Neural progenitor cell (in vitro differentiated cells): ENCODE measurements around the gene CACYBP. TPM values are rescaled to one million over a fixed set of nuclear protein-coding genes. Genes with fewer than 3 reads are reported as not detected.

ENCODE experiments used
- DNase-seq: peaks from one replicate; pipeline ENCODE4 v3.0.0-alpha.2; 2016; ENCODE audit warnings: low spot score
- H2AFZ ChIP-seq: fragments of 200-600 bp; sonication (generic); replicated peaks from 2 replicates; pipeline ENCODE4 v1.6.1; 2016; ENCODE audit warnings: antibody characterized with exemption
- H3F3A ChIP-seq: fragments of 200-600 bp; sonication (generic); 2 replicates; pipeline ENCODE4 v1.6.1; 2016; ENCODE audit warnings: antibody characterized with exemption, low read depth
- H3K27ac ChIP-seq: fragments of 200-600 bp; sonication (generic); 2 replicates; pipeline ENCODE4 v1.5.1; 2016; ENCODE audit warnings: mild to moderate bottlenecking
- H3K27me3 ChIP-seq: fragments of 200-600 bp; sonication (generic); 2 replicates; pipeline ENCODE4 v1.6.1; 2016; ENCODE audit warnings: mild to moderate bottlenecking, moderate library complexity
- H3K36me3 ChIP-seq: fragments of 200-600 bp; sonication (generic); 2 replicates; pipeline ENCODE4 v1.5.1; 2016
- H3K4me1 ChIP-seq: fragments of 200-600 bp; sonication (generic); 2 replicates; pipeline ENCODE4 v1.6.1; 2016; ENCODE audit warnings: mixed run types
- H3K4me2 ChIP-seq: fragments of 200-600 bp; sonication (generic); 2 replicates; pipeline ENCODE4 v1.6.1; 2016
- H3K4me3 ChIP-seq: fragments of 200-600 bp; sonication (generic); 2 replicates; pipeline ENCODE4 v1.5.1; 2016
- H3K79me2 ChIP-seq: fragments of 200-600 bp; sonication (generic); 2 replicates; pipeline ENCODE4 v1.6.1; 2016; ENCODE audit warnings: low read depth
- H3K9ac ChIP-seq: fragments of 200-600 bp; sonication (generic); 2 replicates; pipeline ENCODE4 v1.6.1; 2016
- H3K9me3 ChIP-seq: fragments of 200-600 bp; sonication (generic); 2 replicates; pipeline ENCODE4 v1.5.1; 2016; ENCODE audit warnings: low read depth
- H4K20me1 ChIP-seq: fragments of 200-600 bp; sonication (generic); 2 replicates; pipeline ENCODE4 v1.6.1; 2016; ENCODE audit warnings: low read depth
- H3K27ac Mint-ChIP-seq: 3 replicates; pipeline ENCODE4 v1.8.0; 2021; ENCODE audit warnings: mixed read lengths
- H3K27me3 Mint-ChIP-seq: 2 replicates; pipeline ENCODE4 v1.8.0; 2022; ENCODE audit warnings: low read depth, mild to moderate bottlenecking, inconsistent platforms, moderate library complexity, mixed read lengths; ENCODE audit not compliant: insufficient read depth
- H3K36me3 Mint-ChIP-seq: 3 replicates; pipeline ENCODE4 v1.8.0; 2021; ENCODE audit warnings: mixed read lengths
- H3K4me1 Mint-ChIP-seq: 3 replicates; pipeline ENCODE4 v1.8.0; 2021; ENCODE audit warnings: mixed read lengths
- H3K4me3 Mint-ChIP-seq: 3 replicates; pipeline ENCODE4 v1.8.0; 2021; ENCODE audit warnings: mild to moderate bottlenecking, moderate library complexity, mixed read lengths
- H3K9me3 Mint-ChIP-seq: 3 replicates; pipeline ENCODE4 v1.8.0; 2020; ENCODE audit warnings: mixed read lengths
- EZH2 ChIP-seq: fragments of 200-600 bp; sonication (generic); IDR thresholded peaks from 2 replicates; pipeline ENCODE4 v1.6.1; 2017; ENCODE audit warnings: antibody characterized with exemption, mild to moderate bottlenecking, moderate library complexity
- EZH2phosphoT487 ChIP-seq: fragments of 200-600 bp; sonication (generic); IDR thresholded peaks from 2 replicates; pipeline ENCODE4 v1.6.1; 2017; ENCODE audit warnings: antibody characterized with exemption
- total RNA-seq: library from RNA; depleted of rRNA; stranded (reverse); fragments of >200 nt; gene quantifications from 2 replicates; pipeline ENCODE4 v1.2.3, GENCODE V29; 2015; ENCODE audit warnings: low replicate concordance
- TF ChIP-seq, protein P1 (sequence below): fragments of 200-600 bp; sonication (generic); IDR thresholded peaks from 2 replicates; pipeline ENCODE4 v1.5.1; 2017; ENCODE audit warnings: antibody characterized with exemption, mild to moderate bottlenecking

CACYBP gene
- total RNA-seq, 1 donor from 2014 or later, result 166 TPM

DNA sequence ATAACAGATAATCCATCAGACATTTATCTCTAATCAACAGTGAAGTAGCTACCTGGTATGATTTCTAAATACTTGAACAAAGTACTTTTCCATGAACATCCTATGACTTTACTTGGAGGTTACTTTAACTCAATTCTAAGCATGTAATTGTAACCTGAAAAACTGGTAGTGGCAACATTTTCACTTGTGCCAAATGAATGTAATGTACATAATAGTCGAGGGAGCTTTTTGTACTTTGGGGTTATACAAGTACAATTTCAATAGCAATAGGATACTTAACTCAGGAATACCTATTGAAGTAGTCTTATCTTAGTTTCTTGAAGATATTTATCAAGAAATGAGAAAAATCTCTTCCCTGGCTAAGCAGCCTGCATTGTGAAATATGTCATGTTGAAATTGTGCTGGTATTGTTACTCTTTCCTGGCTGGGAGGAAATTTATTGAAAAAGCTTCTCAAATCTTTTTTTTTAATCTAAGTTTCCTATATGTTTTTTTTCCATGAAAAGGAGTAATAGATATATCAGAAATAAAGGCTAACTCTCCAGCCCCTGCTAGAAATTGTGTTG is 33.7 kb upstream of the CACYBP start:
- Mint-ChIP-seq H3K27ac (no peak overlapping the region), H3K27me3 (no peaks in the 10 kb centered on the region), H3K9me3 (no peaks in the 10 kb centered on the region), H3K4me3 (no peak overlapping the region), H3K4me1 (peaks cover 23% of the 10 kb centered on the region), H3K36me3 (no peaks in the 10 kb centered on the region)
- H3K27ac ChIP-seq, result no peak overlapping the region
- H3K4me2 ChIP-seq, result no peak overlapping the region
- H3K27me3 ChIP-seq, result no peaks in the 10 kb centered on the region
- H3K4me3 ChIP-seq, result no peak overlapping the region
- no peak overlapping the region for H3K9ac ChIP-seq
- TF ChIP-seq, protein P1, sequence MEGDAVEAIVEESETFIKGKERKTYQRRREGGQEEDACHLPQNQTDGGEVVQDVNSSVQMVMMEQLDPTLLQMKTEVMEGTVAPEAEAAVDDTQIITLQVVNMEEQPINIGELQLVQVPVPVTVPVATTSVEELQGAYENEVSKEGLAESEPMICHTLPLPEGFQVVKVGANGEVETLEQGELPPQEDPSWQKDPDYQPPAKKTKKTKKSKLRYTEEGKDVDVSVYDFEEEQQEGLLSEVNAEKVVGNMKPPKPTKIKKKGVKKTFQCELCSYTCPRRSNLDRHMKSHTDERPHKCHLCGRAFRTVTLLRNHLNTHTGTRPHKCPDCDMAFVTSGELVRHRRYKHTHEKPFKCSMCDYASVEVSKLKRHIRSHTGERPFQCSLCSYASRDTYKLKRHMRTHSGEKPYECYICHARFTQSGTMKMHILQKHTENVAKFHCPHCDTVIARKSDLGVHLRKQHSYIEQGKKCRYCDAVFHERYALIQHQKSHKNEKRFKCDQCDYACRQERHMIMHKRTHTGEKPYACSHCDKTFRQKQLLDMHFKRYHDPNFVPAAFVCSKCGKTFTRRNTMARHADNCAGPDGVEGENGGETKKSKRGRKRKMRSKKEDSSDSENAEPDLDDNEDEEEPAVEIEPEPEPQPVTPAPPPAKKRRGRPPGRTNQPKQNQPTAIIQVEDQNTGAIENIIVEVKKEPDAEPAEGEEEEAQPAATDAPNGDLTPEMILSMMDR, result no peak
- TF ChIP-seq EZH2 (no peak), EZH2phosphoT487 (no peak)
- H2AFZ ChIP-seq, result no peak overlapping the region
- no peaks in the 10 kb centered on the region for H4K20me1 ChIP-seq
- no peak for DNase-seq
- H3F3A ChIP-seq, result no peaks in the 10 kb centered on the region
- H3K9me3 ChIP-seq, result no peaks in the 10 kb centered on the region
- H3K79me2 ChIP-seq, result no peaks in the 10 kb centered on the region
- H3K36me3 ChIP-seq, result no peaks in the 10 kb centered on the region
- peaks cover 11% of the 10 kb centered on the region for H3K4me1 ChIP-seq

DNA sequence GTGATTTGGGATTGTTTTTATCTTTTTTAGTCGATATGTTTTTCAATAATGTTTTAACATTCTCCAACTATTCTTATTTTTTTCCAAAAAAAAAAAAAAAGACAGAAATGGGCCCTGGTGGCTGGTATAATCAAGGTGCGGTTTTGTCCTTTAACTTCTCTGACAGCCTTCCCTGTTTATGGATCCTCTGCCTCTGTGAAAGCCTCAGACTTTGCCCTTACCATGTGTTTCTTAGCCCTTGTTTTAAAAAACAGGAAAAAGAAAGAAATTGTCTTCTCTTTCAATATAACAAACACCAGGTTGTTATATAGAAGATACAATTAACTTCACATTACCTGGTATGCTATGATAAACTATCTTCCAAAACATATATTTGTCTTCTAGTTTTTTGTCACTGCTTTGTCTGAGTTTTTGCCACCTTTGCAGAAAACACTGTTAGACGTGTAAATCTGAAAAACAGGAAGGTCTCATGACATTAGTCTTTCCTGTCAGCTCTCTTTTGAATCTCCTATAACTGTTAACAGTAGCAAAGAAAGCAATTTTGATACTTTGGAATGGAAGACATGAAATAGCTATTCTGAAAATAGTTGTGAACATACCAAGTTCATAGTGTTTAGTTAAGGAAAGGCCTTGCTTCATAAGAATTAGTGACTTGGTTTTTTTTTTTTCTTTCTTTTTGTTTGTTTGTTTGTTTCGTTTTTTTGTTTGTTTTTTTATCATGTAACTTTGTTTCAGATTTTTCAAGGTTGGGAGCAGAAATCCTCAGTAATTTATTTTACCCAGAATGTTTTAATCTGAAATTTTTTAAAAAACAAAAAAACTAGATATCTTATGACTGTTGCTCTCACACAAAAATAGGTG is 31.7 kb upstream of the CACYBP start:
- no peak overlapping the region for H3K4me3 ChIP-seq
- H3K4me1 ChIP-seq, result peaks cover 22% of the 10 kb centered on the region
- no peaks in the 10 kb centered on the region for H3K9me3 Mint-ChIP-seq
- H2AFZ ChIP-seq, result no peak overlapping the region
- no peaks in the 10 kb centered on the region for H4K20me1 ChIP-seq
- no peaks in the 10 kb centered on the region for H3F3A ChIP-seq
- no peak overlapping the region for H3K27ac Mint-ChIP-seq
- H3K4me1 Mint-ChIP-seq, result peaks cover 23% of the 10 kb centered on the region
- no peaks in the 10 kb centered on the region for H3K27me3 ChIP-seq
- no peak overlapping the region for H3K4me2 ChIP-seq
- TF ChIP-seq, protein P1, result no peak
- TF ChIP-seq EZH2phosphoT487 (no peak), EZH2 (no peak)
- H3K36me3 Mint-ChIP-seq, result no peaks in the 10 kb centered on the region
- H3K79me2 ChIP-seq, result no peaks in the 10 kb centered on the region
- no peaks in the 10 kb centered on the region for H3K27me3 Mint-ChIP-seq
- no peak overlapping the region for H3K27ac ChIP-seq
- no peak overlapping the region for H3K9ac ChIP-seq
- H3K9me3 ChIP-seq, result no peaks in the 10 kb centered on the region
- no peak for DNase-seq
- H3K4me3 Mint-ChIP-seq, result no peak overlapping the region
- no peaks in the 10 kb centered on the region for H3K36me3 ChIP-seq

DNA sequence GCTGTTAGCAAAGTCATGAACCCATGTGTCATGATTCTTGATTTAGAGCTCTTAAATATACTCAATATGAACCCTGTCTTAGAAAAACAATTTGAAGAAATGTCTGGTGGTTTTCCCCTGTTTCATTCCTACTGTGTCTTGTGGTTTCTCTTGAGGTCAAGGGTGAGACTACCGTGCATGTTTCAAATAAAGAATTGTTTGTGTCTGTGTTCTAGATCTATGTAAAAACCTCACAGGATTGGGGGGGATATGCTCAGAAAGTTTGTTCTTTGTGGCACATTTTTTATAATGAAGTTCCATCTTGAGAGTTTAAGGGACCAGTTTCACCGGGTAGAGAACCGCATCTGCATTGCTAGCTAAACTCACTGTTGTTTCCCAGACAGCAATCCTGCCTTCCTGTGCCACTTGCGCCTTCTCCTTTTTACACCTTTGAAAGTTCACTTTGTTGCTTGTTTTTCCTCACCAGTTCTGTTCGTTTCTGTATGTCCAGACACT is 30.9 kb upstream of the CACYBP start:
- H3K27ac Mint-ChIP-seq, result no peak overlapping the region
- Histone ChIP-seq H3K9ac (no peak overlapping the region), H3K27me3 (no peaks in the 10 kb centered on the region), H3K9me3 (no peaks in the 10 kb centered on the region), H3K4me3 (no peak overlapping the region), H3K79me2 (no peaks in the 10 kb centered on the region), H3F3A (no peaks in the 10 kb centered on the region), H3K4me2 (no peak overlapping the region), H3K27ac (no peak overlapping the region), H3K36me3 (no peaks in the 10 kb centered on the region), H3K4me1 (peaks cover 22% of the 10 kb centered on the region), H2AFZ (no peak overlapping the region), H4K20me1 (no peaks in the 10 kb centered on the region)
- no peaks in the 10 kb centered on the region for H3K27me3 Mint-ChIP-seq
- peaks cover 20% of the 10 kb centered on the region for H3K4me1 Mint-ChIP-seq
- no peak for TF ChIP-seq EZH2
- TF ChIP-seq EZH2phosphoT487, result no peak
- TF ChIP-seq, protein P1, result no peak
- no peaks in the 10 kb centered on the region for H3K9me3 Mint-ChIP-seq
- H3K36me3 Mint-ChIP-seq, result peaks cover 1% of the 10 kb centered on the region
- no peak overlapping the region for H3K4me3 Mint-ChIP-seq
- DNase-seq, result no peak
